ENCODE results near the gene GRM8. TPM values are rescaled to one million over a fixed set of nuclear protein-coding genes. Genes with fewer than 3 reads are reported as not detected.

GRM8 gene
- total RNA-seq, 1 experiment from 2014 or later = not detected

DNA sequence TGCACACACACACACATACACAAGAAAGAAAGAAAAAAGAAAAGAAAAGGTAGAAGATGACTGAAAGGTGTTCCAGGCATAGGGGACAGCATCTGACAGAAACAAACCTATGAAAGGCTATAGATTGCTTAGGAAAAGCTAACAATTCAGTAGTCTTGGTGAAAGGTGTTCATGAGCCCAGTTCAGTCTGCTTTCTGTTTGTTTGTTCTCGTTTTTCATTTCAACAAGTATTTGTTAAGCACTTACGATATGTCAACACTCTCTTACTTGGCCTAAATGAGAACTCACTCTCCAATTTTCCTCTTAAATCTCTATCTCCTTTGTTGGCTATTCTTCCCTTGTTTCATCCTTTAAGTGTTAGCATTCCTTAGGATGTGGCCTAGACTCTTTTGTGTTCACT, 133.2 kb downstream of the GRM8 start:
- Mint-ChIP-seq H3K4me3 (ENCODE audit: unreplicated experiment) (no peak overlapping the region), H3K4me1 (ENCODE audit: low read depth, unreplicated experiment) (no peaks in the 10 kb centered on the region), H3K9me3 (ENCODE audit: unreplicated experiment) (no peaks in the 10 kb centered on the region), H3K27me3 (ENCODE audit: insufficient read depth, unreplicated experiment) (peaks cover 2% of the 10 kb centered on the region), H3K27ac (ENCODE audit: unreplicated experiment) (no peak overlapping the region), H3K36me3 (ENCODE audit: insufficient read depth, unreplicated experiment) (no peaks in the 10 kb centered on the region)
- H3K4me1 ChIP-seq = no peaks in the 10 kb centered on the region
- ChIA-PET CTCF (no interaction called here), POLR2A (no interaction called here)
- no peak overlapping the region for H3K4me3 ChIP-seq (ENCODE audit: low read depth, low read length)
- intact Hi-C loops (cut with micrococcal nuclease; ENCODE audit: unreplicated experiment) = no loop called here
- no peaks in the 10 kb centered on the region for H3K36me3 ChIP-seq (ENCODE audit: control insufficient read depth, insufficient read depth, low read length)
- no peaks in the 10 kb centered on the region for H3K9me3 ChIP-seq
- BruUV-seq (replicated peaks) = no TSS peak
- TF ChIP-seq, protein P1, sequence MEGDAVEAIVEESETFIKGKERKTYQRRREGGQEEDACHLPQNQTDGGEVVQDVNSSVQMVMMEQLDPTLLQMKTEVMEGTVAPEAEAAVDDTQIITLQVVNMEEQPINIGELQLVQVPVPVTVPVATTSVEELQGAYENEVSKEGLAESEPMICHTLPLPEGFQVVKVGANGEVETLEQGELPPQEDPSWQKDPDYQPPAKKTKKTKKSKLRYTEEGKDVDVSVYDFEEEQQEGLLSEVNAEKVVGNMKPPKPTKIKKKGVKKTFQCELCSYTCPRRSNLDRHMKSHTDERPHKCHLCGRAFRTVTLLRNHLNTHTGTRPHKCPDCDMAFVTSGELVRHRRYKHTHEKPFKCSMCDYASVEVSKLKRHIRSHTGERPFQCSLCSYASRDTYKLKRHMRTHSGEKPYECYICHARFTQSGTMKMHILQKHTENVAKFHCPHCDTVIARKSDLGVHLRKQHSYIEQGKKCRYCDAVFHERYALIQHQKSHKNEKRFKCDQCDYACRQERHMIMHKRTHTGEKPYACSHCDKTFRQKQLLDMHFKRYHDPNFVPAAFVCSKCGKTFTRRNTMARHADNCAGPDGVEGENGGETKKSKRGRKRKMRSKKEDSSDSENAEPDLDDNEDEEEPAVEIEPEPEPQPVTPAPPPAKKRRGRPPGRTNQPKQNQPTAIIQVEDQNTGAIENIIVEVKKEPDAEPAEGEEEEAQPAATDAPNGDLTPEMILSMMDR (IDR thresholded peaks at IDR 0.05; ENCODE audit: insufficient read depth in 1 of 2, low read depth in 1 of 2, low read length in 1 of 2, severe bottlenecking in 1 of 2, unreplicated experiment in 1 of 2) = no peak
- DNase-seq = no peak
- H3K27me3 ChIP-seq (replicated peaks; ENCODE audit: control insufficient read depth, insufficient read depth, low read length) = no peaks in the 10 kb centered on the region

DNA sequence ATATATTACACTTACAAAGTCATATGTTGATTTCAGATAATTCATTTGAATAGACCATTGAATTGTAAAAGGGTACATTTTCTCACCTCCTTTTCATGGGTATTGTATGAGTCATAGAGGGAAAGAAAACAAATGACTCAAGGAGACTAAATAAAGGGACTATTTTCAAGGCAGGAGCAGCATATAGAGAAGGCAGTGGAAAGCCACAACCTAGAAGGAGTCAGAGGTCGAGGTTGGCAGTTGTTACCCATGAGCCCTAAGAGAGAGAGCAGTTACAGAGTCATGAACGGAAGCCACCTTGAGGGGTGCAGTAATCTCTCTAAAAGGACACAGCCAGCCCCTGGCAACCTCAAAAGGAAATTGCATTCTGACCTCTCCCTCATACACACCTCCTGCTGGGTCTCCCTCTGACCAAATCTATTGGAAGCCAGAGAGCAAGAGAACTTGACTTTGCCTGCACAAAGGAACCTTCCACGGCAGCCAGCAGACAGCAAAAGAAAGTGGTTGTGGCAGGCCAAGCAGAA, 137.9 kb downstream of the GRM8 start:
- ChIA-PET CTCF (no interaction called here), POLR2A (no interaction called here)
- Mint-ChIP-seq H3K4me1 (ENCODE audit: low read depth, unreplicated experiment) (no peaks in the 10 kb centered on the region), H3K27me3 (ENCODE audit: insufficient read depth, unreplicated experiment) (peaks cover 6% of the 10 kb centered on the region), H3K9me3 (ENCODE audit: unreplicated experiment) (no peaks in the 10 kb centered on the region), H3K36me3 (ENCODE audit: insufficient read depth, unreplicated experiment) (no peaks in the 10 kb centered on the region), H3K27ac (ENCODE audit: unreplicated experiment) (no peak overlapping the region), H3K4me3 (ENCODE audit: unreplicated experiment) (no peak overlapping the region)
- Histone ChIP-seq H3K36me3 (ENCODE audit: control insufficient read depth, insufficient read depth, low read length) (no peaks in the 10 kb centered on the region), H3K27me3 (replicated peaks; ENCODE audit: control insufficient read depth, insufficient read depth, low read length) (no peaks in the 10 kb centered on the region), H3K4me1 (no peaks in the 10 kb centered on the region), H3K9me3 (no peaks in the 10 kb centered on the region), H3K4me3 (ENCODE audit: low read depth, low read length) (no peak overlapping the region)
- DNase-seq = no peak
- no TSS peak for BruUV-seq (replicated peaks)
- intact Hi-C loops (cut with micrococcal nuclease; ENCODE audit: unreplicated experiment) = no loop called here
- TF ChIP-seq, protein P1 (IDR thresholded peaks at IDR 0.05; ENCODE audit: insufficient read depth in 1 of 2, low read depth in 1 of 2, low read length in 1 of 2, severe bottlenecking in 1 of 2, unreplicated experiment in 1 of 2) = no peak

DNA sequence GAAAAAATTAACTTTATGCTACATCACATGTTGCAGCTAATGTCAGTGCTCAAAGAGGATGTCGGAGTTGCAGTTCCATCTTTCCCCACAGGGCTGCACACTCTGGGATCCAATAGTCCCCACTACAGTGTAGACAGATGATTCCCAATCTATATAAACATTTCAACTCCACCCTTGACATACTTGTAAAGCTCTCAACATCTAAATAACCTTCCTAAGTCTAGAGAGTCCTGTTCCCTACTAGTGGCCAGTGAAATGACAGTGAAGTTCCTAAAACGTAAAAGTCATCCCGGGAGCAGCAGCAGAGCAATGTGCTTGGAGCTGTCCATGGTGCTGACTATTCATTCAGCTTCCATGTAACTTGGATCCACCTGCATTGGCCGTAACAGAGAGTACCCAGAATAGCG, 145.1 kb downstream of the GRM8 start:
- BruUV-seq (replicated peaks) = no TSS peak
- no peaks in the 10 kb centered on the region for H3K27me3 ChIP-seq (replicated peaks; ENCODE audit: control insufficient read depth, insufficient read depth, low read length)
- Mint-ChIP-seq H3K36me3 (ENCODE audit: insufficient read depth, unreplicated experiment) (no peaks in the 10 kb centered on the region), H3K27ac (ENCODE audit: unreplicated experiment) (no peak overlapping the region), H3K9me3 (ENCODE audit: unreplicated experiment) (no peaks in the 10 kb centered on the region), H3K4me1 (ENCODE audit: low read depth, unreplicated experiment) (no peaks in the 10 kb centered on the region), H3K27me3 (ENCODE audit: insufficient read depth, unreplicated experiment) (peaks cover 6% of the 10 kb centered on the region), H3K4me3 (ENCODE audit: unreplicated experiment) (no peak overlapping the region)
- POLR2A ChIA-PET = no interaction called here
- intact Hi-C loops (cut with micrococcal nuclease; ENCODE audit: unreplicated experiment) = loop anchor here (1.0 kb wide), 3 partner anchors 51 to 407 kb away; no protein-coding TSS in a partner anchor
- DNase-seq = peak; percentile 62 to 76
- H3K9me3 ChIP-seq = 0 out of 2 replicates have a peak, but pooled peaks cover 3% of the 10 kb centered on the region
- H3K4me3 ChIP-seq (ENCODE audit: low read depth, low read length) = no peak overlapping the region
- CTCF ChIA-PET = interaction anchor here (1.5 kb wide), 1 partner anchor 147 kb away, joined by 9 read pairs; no protein-coding TSS in a partner anchor
- no peaks in the 10 kb centered on the region for H3K4me1 ChIP-seq
- H3K36me3 ChIP-seq (ENCODE audit: control insufficient read depth, insufficient read depth, low read length) = no peaks in the 10 kb centered on the region
- TF ChIP-seq, protein P1 (IDR thresholded peaks at IDR 0.05; ENCODE audit: insufficient read depth in 1 of 2, low read depth in 1 of 2, low read length in 1 of 2, severe bottlenecking in 1 of 2, unreplicated experiment in 1 of 2) = peak; percentile 33 to 75

Data from Caco-2 (cell line).